HG03558 (cell line): ENCODE results near the gene LBX1.

Experiments used
- ATAC-seq: cut with Tn5 transposase; IDR thresholded peaks from one replicate; pipeline ENCODE4 v1.9.1; 2021; ENCODE audit warnings: moderate number of reproducible peaks; ENCODE audit not compliant: unreplicated experiment; ENCODE audit errors: extremely low read depth

Gene LBX1

GRCh38 chr10:101226491-101227428, 2.5 kb downstream of the LBX1 start:
- ATAC-seq, result no peak

DNA sequence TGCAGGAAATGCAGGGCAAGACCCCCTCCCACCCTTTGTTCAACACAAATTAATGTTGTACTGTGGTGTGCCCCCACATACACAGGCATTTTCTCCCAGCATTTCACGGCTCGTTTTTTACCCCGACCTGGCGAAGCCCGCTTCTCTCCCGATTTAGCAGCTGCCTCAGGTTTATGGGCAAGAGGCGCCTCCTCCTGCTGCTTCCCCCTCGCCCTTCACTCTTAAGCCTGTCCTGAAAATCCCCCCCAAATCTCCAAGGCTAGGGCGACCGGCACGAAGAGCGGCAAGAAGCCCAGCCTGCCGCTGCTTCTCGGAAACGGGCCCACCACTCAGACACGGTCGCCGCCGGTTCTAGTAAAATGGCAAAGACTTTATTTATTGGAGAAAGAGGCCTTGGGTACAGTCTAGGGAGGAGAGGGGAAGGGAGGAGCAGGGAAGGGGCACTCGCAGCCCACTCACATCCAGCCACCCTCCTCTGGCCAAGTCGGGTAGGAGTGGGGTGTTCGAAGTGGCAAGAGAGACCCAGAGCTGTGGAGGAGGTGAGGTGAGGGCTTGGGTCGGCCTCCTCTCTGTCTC, 3.3 kb downstream of the LBX1 start:
- ATAC-seq, result no peak

GRCh38 chr10:101224910-101225823, 4.1 kb downstream of the LBX1 start:
- no peak for ATAC-seq

GRCh38 chr10:101224060-101224909, 5.0 kb downstream of the LBX1 start:
- ATAC-seq, result no peak

DNA sequence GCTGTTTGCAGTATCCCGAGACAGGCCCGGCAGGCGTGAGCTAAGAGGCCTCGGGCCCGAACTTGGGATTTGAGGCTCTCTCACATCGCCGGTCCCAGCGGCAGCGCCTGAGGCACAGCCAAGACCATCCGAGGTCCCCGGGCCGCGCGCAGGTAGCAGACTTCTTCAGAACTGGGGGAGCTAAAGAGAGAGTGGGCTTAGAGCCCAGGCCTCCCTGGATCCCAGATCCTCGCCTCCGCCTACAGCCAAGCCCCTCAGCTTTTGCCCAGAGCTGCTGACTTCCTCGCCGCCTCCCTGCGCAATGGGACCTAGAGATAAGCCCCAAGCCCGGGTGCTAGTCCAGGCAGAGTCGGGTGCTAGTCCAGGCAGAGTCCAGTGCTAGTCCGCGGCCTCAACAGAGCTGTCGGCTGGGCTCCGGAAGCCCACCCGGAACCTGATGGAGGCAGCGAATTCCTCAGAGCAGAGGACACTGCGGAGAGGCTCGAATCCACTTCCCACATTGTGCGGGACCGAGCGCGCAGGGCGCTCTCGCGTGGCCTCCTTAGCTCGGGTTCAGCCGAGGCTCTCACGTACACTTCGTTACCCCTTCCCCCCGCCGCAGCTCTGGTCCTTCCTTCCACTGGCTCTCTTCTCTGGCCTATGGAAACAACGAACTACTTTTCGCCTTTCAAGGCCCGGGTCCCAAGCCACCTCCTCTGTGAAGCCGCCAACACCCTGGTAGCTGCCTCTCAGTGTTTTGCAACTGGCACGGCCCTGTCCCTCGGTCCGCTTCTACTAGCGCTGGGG, 5.8 kb downstream of the LBX1 start:
- no peak for ATAC-seq

DNA sequence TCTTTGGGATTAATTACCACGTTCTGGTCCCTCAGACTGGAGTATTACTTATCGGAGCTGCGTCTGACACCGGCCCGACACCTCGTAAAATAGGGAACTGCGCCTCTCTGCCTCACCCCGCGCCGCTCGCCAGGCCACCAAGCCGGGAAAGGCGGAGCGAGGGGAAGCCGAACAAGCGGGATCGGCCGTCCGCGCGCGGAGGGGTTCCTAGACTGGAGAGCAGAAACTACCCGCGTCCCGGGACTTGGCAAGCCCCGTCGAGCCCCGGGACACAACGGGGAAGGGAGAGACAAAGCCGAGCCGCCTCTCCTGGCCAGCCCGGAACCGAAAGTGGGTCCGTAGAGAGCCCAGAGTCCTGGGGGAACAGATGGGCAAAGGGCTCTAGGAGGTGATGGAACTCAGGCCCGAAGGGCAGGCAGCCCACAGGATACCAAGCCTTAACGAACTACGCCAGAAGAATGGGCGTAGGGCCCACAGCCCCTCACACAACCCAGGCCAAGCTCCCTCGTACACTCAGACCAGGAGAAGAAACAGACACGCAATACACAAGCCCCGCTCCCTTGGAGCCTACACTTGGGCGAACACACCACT, 6.5 kb downstream of the LBX1 start:
- ATAC-seq, result no peak

- ATAC-seq, result no peak
These were observed 7.2 kb downstream of the LBX1 start for GRCh38 chr10:101221963-101222531.

DNA sequence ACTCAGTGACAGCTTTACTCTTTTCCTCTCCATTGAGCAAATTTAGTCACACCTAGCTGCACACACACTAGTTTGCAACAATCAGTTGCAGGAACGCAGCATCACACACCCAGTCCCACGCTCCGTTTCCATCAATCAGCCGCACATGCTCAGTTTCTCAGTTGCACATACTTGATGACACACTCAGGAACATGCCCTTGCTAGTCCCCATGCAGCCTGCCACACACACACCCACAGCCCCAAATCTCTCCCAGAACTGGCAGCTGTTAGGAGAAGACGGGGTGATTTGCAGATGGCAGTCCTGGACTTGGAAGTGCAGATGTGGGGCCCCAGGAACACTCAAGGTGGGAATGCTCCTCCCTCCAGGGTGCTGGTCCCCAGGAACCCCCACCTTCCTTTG, 7.7 kb downstream of the LBX1 start:
- no peak for ATAC-seq

DNA sequence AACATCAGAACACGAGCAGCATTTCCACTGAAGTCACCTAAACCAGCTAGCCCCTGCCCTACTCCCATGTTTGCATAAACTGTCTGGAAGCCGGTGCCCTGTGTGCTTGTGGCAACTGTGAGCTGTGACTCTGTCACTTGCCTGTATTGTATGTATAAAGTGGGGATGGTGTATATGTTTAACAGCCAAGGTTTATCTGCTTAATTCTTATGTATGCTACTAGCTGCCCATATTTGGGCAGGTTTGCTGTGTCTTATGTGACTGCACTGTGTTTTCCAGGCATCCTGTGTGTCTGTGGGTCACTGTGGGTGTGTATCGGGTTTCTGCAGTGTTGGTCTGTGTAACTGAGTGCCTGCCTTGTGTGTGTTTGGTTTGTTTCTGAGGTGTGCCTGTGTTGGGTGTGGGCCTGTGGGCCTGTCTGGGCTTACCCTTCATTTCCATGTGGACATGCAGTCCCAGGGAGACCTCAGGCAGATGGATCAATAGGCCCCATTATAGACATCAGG, 9.3 kb downstream of the LBX1 start:
- ATAC-seq, result no peak

DNA sequence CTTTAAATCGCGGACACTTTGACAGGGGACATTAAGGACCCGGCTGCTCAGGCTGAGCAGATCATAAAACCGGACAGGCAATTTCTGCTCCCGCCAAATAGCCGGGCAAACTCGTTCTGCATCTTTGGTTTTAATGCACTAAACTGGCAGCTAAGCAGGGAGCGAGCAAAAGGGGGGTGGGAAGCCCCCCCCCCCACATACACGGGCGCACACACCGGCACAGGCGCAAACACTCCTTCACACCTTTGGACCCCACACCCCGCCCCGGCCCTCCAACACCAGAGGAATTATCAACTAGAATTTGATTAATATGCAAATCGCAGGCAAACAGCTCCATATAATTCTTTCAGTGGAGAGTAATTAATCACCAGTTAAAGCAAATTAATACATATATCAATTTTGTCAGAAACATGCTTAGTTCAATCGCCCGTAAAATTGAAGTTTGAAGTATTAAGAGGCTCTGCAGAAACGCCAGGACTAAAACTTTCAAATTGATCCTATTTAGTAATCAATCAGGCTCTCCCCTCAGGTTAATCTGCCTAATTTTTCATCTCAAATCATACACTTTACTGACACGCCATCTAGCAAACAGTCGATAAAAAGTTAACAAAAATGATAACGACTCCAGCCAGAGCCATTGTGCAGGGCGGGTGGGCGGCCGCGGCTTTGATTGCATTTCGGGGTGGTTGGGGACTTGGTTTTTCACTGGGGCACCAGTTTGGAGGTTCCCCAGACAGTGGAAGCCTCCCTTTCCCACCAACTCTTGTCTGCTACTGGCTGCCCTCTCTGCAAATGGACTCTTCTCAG, 9.9 kb downstream of the LBX1 start:
- ATAC-seq, result no peak

DNA sequence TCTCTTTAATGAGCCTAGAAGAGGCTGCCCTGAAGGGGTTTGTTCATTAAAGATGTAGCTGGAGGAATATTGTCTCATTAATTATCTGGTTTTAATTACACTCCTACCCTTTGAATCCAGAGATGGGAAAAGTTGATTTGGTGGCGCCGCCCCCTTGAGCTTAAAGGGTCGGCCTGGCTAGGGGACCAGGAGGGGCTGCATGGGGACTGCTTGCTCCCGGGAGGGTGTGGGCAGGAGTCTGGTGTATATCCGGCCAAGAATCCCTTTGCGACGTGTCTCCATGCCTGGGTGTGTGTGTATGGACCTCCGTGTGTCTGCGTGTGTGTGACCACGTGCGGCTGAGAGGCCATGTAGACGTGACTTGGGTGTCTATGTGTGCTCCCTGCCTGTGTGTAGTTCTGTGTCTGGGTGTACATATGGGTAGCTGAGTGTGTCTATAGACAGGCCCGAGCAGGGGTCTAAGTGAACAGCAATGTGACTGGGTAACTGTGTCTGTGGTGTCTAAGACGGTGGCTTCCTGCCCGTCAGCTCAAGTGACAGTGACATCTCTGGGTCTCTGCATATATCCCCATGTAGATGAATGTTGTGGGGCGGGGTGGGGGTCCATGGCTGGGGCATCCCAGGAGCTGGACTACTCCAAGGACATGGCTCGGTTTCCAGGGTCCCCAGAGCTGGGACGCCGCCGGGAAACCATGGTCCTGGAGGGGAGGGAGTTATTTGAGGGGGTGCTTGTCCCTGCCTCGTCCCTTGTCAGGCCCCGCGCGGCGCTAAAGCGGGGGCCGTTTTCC, 10.7 kb downstream of the LBX1 start:
- ATAC-seq, result no peak

DNA sequence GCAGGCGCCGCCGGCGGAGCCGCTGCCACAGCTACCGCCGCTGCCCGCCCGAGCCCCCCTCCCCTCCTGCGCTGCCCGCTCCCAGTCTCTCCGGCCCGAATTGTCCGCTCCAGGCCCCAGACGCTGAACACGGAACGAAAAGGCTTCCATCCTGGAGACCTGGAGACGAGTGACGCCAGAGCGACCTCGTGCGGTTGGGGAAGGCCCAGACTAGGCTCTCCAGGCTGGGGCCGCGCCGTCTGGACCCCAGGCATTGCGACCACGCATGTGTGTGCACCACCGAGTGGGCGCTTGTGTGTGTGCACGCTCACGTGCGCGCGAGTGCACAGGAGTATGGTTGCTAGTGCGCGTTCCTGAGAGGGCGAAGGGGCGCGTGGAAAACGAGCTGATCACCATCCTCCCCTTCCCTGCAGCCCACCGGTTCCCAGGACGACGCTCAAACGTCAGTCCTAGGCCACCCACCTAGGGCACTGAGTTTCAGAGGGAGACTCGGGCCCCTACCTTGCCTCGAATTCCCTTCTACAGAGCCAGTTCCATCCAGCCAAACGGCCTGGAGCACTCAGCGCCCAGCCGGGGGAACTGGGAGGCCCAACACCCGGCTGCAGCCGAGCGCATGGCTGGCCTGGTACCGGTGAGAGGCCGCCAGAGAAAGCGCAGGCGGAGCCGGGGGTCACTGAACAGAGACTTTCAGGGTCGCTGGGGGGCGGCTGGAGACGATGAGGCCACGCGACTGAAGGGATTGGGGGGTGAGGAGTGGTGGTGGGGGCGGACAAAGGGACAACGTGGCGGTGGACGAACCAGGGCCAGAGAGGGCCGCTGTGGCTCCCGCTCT, 11.6 kb downstream of the LBX1 start:
- ATAC-seq, result no peak

GRCh38 chr10:101217044-101217425, 12.2 kb downstream of the LBX1 start:
- ATAC-seq, result no peak

DNA sequence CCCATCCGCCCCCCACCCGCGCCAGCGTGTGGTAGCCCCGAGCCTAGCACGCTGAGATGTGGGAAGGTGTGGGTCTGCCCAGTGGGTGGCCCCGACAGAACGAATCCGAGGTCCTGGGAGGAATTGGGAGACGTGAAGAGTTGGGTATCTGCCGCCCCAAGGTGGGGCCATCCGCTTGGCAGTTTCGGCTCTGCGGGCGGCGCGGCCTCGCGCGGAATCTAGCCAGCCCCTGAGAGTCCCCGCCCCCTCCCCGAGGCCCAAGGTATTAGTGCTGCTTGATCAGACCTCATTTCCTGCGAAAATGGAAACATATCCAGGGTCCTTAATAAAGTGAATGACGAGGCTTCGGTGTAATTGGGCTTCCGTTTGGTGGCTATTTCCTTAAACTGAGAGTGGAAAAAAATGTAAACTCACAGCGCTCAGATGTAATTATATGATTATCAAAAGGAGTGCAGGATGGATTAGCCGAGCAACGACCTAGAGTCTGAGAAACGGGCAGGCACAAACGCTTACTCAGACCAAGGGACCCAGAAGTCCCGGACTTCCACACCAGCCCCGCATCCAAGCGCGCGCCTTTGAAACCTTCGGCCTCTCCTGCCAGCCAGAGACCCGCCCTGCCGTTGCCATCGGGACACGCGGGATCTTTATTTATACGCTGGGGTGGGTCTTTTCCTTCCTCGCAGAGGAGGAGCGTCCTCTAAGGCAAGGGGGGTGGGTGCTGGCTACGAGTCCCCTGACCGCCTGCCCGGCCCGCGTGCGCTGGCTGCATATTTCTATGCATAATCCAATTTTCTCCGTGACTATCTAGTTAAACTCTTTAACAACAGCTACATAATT, 12.8 kb downstream of the LBX1 start:
- ATAC-seq, result no peak
